ENCODE data around the gene WDR11. TPM values are rescaled to one million over a fixed set of nuclear protein-coding genes. Genes with fewer than 3 reads are reported as not detected.

Gene WDR11
- total and polyA plus RNA-seq, 3 experiments from 2014 or later, result 20.8 to 36.7 (median 34.8) TPM

DNA sequence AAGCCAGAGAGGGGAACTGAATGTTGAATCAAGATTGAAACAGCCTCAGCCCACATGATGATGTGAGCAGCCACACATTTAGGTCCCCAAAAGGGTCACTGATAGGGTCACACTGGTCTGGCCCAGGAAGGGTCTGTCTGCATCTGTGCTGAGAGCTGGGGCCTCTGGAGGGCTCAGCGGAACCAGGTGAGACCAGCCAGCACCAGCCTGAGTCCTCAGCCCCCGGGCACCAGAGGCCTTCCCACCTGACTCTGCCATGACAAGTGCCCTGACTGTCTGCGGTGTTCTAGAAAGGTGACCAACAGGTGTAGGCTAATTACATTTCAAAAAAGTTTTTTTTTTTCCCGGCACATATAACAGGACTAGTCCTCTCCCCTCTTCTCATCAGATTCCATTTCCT lies 76.2 kb downstream of the WDR11 start:
- H3K27me3 ChIP-seq (ENCODE audit: insufficient read depth, low read length, poor library complexity, severe bottlenecking), result no peaks in the 10 kb centered on the region
- DNase-seq, result no peak
- Mint-ChIP-seq H3K27me3 (peaks cover 4 to 11% of the 10 kb centered on the region in 2 donors), H3K4me3 (no peak overlapping the region), H3K9me3 (peaks cover 0 to 8% (median 2%) of the 10 kb centered on the region in 5 donors), H3K36me3 (peaks cover 0 to 3% (median 0%) of the 10 kb centered on the region in 3 donors), H3K27ac (no peak overlapping the region), H3K4me1 (no peaks in the 10 kb centered on the region)
- no peaks in the 10 kb centered on the region for H3K36me3 ChIP-seq (ENCODE audit: insufficient read depth, low read length)
- no peaks in the 10 kb centered on the region for H3K9me3 ChIP-seq (ENCODE audit: low read length)
- H3K4me3 ChIP-seq (ENCODE audit: low read length), result no peak overlapping the region
- ChIA-PET CTCF (no interaction called here), POLR2A (no interaction called here)
- H3K27ac ChIP-seq (ENCODE audit: low read depth, low read length), result no peak overlapping the region
- H3K4me1 ChIP-seq (ENCODE audit: insufficient read depth, low read length), result no peaks in the 10 kb centered on the region

DNA sequence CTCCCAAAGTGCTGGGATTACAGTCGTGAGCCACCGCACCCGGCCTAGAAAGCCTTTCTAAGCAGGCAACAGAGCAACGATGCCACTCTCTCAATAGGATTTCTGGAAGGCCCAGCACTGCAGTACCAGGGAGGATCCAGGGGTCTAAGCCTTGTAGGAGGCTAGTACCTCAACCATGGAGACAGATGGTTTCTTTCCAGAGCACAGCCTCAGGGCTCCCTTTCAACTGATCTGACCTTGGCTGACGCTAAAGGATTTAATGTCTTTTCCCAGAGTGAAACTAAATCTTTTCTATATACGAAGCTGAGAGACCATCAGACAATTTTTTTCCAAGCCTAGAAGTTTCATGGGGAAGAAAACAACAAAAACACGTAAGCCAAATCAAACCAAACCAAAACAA lies 78.0 kb downstream of the WDR11 start:
- Histone ChIP-seq H3K4me3 (ENCODE audit: low read length) (no peak overlapping the region), H3K27ac (ENCODE audit: low read depth, low read length) (no peak overlapping the region), H3K9me3 (ENCODE audit: low read length) (no peaks in the 10 kb centered on the region), H3K4me1 (ENCODE audit: insufficient read depth, low read length) (no peaks in the 10 kb centered on the region), H3K36me3 (ENCODE audit: insufficient read depth, low read length) (no peaks in the 10 kb centered on the region), H3K27me3 (ENCODE audit: insufficient read depth, low read length, poor library complexity, severe bottlenecking) (no peaks in the 10 kb centered on the region)
- ChIA-PET POLR2A (no interaction called here), CTCF (no interaction called here)
- Mint-ChIP-seq H3K9me3 (peaks cover 0 to 7% (median 2%) of the 10 kb centered on the region in 5 donors), H3K4me1 (no peaks in the 10 kb centered on the region), H3K4me3 (no peak overlapping the region), H3K27me3 (peaks cover 4 to 11% of the 10 kb centered on the region in 2 donors), H3K36me3 (peaks cover 0 to 3% (median 0%) of the 10 kb centered on the region in 3 donors), H3K27ac (no peak overlapping the region)
- DNase-seq, result no peak

DNA sequence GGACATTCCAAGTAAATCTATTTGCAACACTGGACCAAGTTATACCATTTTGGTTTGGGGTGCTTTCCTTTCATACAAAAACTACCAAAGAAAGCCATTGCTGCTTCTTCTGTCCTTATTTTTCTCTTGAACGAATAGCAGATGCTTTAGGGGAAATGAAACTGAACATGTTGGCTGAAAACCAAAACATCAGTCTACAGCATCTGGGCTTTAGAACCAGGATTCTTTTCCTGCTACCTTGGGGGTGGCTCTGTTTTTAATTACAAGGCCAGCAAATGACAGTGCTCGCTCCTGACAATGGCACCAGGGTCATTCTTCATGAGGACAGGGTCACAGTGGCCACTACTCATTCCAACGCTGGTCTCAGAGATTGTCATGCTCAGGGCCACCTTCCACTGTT lies 80.3 kb downstream of the WDR11 start:
- H3K27me3 ChIP-seq (ENCODE audit: insufficient read depth, low read length, poor library complexity, severe bottlenecking), result no peaks in the 10 kb centered on the region
- Mint-ChIP-seq H3K4me3 (no peak overlapping the region), H3K36me3 (no peaks in the 10 kb centered on the region), H3K27ac (no peak overlapping the region), H3K9me3 (no peaks in the 10 kb centered on the region), H3K27me3 (peaks cover 0 to 8% of the 10 kb centered on the region in 2 donors), H3K4me1 (no peaks in the 10 kb centered on the region)
- H3K9me3 ChIP-seq (ENCODE audit: low read length), result no peaks in the 10 kb centered on the region
- H3K36me3 ChIP-seq (ENCODE audit: insufficient read depth, low read length), result no peaks in the 10 kb centered on the region
- no peak overlapping the region for H3K27ac ChIP-seq (ENCODE audit: low read depth, low read length)
- H3K4me3 ChIP-seq (ENCODE audit: low read length), result no peak overlapping the region
- no peaks in the 10 kb centered on the region for H3K4me1 ChIP-seq (ENCODE audit: insufficient read depth, low read length)
- POLR2A ChIA-PET, result no interaction called here
- DNase-seq, result no peak
- CTCF ChIA-PET, result no interaction called here

DNA sequence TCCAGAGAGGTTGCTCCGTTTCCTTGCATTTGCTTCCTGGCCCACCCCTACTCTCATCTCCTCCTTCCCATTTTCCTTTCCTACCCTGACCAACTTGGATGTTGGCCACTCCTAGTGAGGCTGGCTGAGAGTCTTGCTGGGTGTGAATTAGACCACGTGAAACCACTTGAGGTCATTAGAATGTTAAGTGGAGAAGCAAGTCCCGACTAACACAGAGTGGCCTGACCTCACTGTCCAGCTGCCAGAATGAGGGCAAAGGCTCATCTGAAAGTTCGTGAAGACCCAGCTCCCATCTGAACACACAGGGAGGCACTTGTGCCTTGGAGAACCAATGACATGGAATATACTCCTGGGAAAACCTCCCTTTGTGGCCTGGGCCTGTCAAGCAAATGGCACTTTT lies 80.8 kb downstream of the WDR11 start:
- Mint-ChIP-seq H3K27ac (no peak overlapping the region), H3K36me3 (no peaks in the 10 kb centered on the region), H3K4me3 (no peak overlapping the region), H3K27me3 (peaks cover 0 to 7% of the 10 kb centered on the region in 2 donors), H3K4me1 (no peaks in the 10 kb centered on the region), H3K9me3 (no peaks in the 10 kb centered on the region)
- Histone ChIP-seq H3K27me3 (ENCODE audit: insufficient read depth, low read length, poor library complexity, severe bottlenecking) (no peaks in the 10 kb centered on the region), H3K4me3 (ENCODE audit: low read length) (no peak overlapping the region), H3K4me1 (ENCODE audit: insufficient read depth, low read length) (no peaks in the 10 kb centered on the region), H3K9me3 (ENCODE audit: low read length) (no peaks in the 10 kb centered on the region), H3K36me3 (ENCODE audit: insufficient read depth, low read length) (no peaks in the 10 kb centered on the region), H3K27ac (ENCODE audit: low read depth, low read length) (no peak overlapping the region)
- DNase-seq, result no peak
- ChIA-PET POLR2A (no interaction called here), CTCF (no interaction called here)

DNA sequence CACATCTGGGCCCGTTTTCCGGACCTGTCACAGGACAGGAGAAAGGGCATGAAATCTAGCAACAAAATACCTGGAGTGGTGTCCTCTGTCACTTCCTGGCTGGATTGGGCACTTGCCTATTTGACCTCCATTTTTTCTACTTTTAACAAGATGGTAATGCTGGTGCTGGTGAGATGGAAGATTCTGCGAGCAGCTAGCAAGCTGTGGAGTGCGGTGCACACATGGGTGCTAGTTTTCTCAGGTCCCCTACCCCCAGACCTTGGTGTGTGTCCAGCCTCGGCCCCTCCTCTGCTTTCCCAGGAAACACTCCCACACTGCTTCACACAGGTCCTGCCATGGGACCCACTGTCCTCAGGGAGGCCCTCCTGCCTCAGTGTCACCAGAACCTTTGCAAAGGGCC lies 87.7 kb downstream of the WDR11 start:
- H3K4me1 Mint-ChIP-seq, result peaks cover 3 to 6% (median 5%) of the 10 kb centered on the region in 3 donors
- no peaks in the 10 kb centered on the region for H3K36me3 Mint-ChIP-seq
- H3K4me3 ChIP-seq (ENCODE audit: low read length), result no peak overlapping the region
- no peaks in the 10 kb centered on the region for H3K36me3 ChIP-seq (ENCODE audit: insufficient read depth, low read length)
- no peak for DNase-seq
- no peaks in the 10 kb centered on the region for H3K9me3 ChIP-seq (ENCODE audit: low read length)
- H3K9me3 Mint-ChIP-seq, result no peaks in the 10 kb centered on the region
- H3K27me3 Mint-ChIP-seq, result peaks cover 17 to 19% of the 10 kb centered on the region in 2 donors
- no peak overlapping the region for H3K4me3 Mint-ChIP-seq
- H3K27ac Mint-ChIP-seq, result no peak overlapping the region
- H3K4me1 ChIP-seq (ENCODE audit: insufficient read depth, low read length), result no peaks in the 10 kb centered on the region
- no peaks in the 10 kb centered on the region for H3K27me3 ChIP-seq (ENCODE audit: insufficient read depth, low read length, poor library complexity, severe bottlenecking)
- ChIA-PET POLR2A (no interaction called here), CTCF (no interaction called here)
- H3K27ac ChIP-seq (ENCODE audit: low read depth, low read length), result no peak overlapping the region

DNA sequence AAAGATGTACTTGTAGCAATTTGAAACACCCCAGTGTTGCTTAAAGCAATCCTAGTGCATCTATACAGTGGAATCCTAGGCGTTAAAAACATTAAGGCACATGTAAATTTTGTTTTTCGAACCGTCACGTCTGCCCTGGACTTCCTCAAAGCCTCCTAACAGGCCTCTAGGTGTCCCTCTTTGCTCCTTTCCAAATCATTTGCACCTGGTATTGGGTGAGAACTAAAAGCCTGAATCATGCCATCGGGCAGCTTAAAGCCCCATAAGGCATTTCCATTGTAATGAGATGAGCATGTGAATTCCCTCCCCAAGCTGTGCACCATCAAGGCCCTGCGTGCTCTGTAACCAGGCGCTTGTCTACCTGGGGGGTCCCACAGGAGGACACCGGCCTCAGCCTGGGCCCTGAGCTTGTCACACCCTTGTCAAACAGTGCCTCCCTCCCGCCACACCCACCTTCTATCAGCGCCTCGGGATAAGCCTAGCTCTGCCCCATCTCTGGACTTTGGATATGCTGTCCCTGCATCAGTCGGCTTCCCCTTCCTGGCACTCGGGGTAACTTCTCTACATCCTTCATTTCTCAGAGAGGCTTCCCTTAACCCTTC lies 89.2 kb downstream of the WDR11 start:
- Mint-ChIP-seq H3K4me3 (no peak overlapping the region), H3K27me3 (peaks cover 17 to 19% of the 10 kb centered on the region in 2 donors), H3K4me1 (peaks cover 3 to 6% (median 5%) of the 10 kb centered on the region in 3 donors), H3K36me3 (no peaks in the 10 kb centered on the region), H3K9me3 (peaks cover 0 to 3% (median 0%) of the 10 kb centered on the region in 5 donors), H3K27ac (no peak overlapping the region)
- Histone ChIP-seq H3K4me1 (ENCODE audit: insufficient read depth, low read length) (no peaks in the 10 kb centered on the region), H3K4me3 (ENCODE audit: low read length) (no peak overlapping the region), H3K27ac (ENCODE audit: low read depth, low read length) (no peak overlapping the region), H3K9me3 (ENCODE audit: low read length) (no peaks in the 10 kb centered on the region), H3K27me3 (ENCODE audit: insufficient read depth, low read length, poor library complexity, severe bottlenecking) (no peaks in the 10 kb centered on the region), H3K36me3 (ENCODE audit: insufficient read depth, low read length) (no peaks in the 10 kb centered on the region)
- no peak for DNase-seq
- ChIA-PET POLR2A (no interaction called here), CTCF (interaction anchor here (1.4 kb wide), 1 partner anchor 9 kb away, joined by 6 read pairs; no protein-coding TSS in a partner anchor)

DNA sequence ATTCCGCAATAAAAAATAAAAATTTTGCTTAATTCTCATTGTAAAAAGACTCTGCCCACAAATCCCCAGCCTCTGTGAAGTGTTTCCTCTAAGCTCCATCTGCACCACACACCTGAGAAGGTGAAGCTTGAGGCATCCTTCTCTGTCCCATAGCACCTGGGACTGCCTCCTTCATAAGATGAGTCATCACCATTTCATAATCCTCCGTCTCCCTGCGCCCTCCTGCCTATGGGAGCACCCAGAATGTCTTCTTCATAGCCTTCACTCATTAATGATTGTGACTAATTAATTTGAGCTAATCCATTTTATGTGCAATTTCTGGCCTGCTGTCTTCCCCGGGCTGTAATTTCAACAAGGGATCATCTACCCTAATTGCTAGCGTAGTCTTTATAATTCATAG lies 90.3 kb downstream of the WDR11 start:
- H3K27me3 Mint-ChIP-seq, result peaks cover 17% of the 10 kb centered on the region in 2 donors
- peaks cover 3 to 6% (median 5%) of the 10 kb centered on the region in 3 donors for H3K4me1 Mint-ChIP-seq
- H3K27me3 ChIP-seq (ENCODE audit: insufficient read depth, low read length, poor library complexity, severe bottlenecking), result no peaks in the 10 kb centered on the region
- CTCF ChIA-PET, result no interaction called here
- H3K9me3 ChIP-seq (ENCODE audit: low read length), result no peaks in the 10 kb centered on the region
- no peaks in the 10 kb centered on the region for H3K36me3 ChIP-seq (ENCODE audit: insufficient read depth, low read length)
- H3K4me1 ChIP-seq (ENCODE audit: insufficient read depth, low read length), result no peaks in the 10 kb centered on the region
- no peak overlapping the region for H3K4me3 Mint-ChIP-seq
- no peaks in the 10 kb centered on the region for H3K36me3 Mint-ChIP-seq
- H3K27ac ChIP-seq (ENCODE audit: low read depth, low read length), result no peak overlapping the region
- no peak overlapping the region for H3K27ac Mint-ChIP-seq
- POLR2A ChIA-PET, result no interaction called here
- H3K4me3 ChIP-seq (ENCODE audit: low read length), result no peak overlapping the region
- no peak for DNase-seq
- H3K9me3 Mint-ChIP-seq, result peaks cover 0 to 3% (median 0%) of the 10 kb centered on the region in 5 donors

DNA sequence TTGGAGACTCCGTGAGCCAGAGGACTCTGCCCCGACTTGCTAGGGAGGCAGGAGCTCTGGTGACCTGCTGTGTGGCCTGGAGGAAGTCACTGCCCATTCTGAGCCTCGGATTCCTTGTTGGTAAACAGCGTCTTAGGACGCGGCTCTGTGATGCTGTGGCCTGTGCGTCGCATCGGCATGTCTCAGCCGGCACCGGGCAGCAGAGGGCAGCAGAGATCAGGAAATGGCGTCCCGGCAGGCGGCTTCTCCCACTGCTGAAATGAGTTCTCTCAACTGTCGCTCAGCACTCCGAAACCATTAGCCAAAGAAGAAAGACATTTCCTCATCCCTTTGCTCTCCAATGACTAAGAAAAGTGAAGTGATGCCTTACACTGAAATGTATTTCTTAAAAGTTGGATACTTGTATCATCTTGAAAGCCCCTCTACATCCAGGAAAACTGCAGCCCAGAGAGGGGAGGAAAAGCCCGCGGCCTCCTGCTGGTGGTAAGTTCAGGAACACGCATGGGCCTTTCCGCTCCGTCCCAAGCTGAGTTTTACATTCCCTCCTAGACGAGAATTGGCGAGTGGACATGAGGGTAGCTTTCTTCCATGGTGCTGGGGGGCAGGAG lies 91.7 kb downstream of the WDR11 start:
- Histone ChIP-seq H3K4me1 (ENCODE audit: insufficient read depth, low read length) (no peaks in the 10 kb centered on the region), H3K36me3 (ENCODE audit: insufficient read depth, low read length) (no peaks in the 10 kb centered on the region), H3K9me3 (ENCODE audit: low read length) (no peaks in the 10 kb centered on the region), H3K27ac (ENCODE audit: low read depth, low read length) (no peak overlapping the region), H3K27me3 (ENCODE audit: insufficient read depth, low read length, poor library complexity, severe bottlenecking) (no peaks in the 10 kb centered on the region), H3K4me3 (ENCODE audit: low read length) (no peak overlapping the region)
- no peaks in the 10 kb centered on the region for H3K36me3 Mint-ChIP-seq
- H3K9me3 Mint-ChIP-seq, result peaks cover 0 to 3% (median 0%) of the 10 kb centered on the region in 5 donors
- peak overlapping the region in 1 of 8 donors; percentile 19 for H3K27ac Mint-ChIP-seq
- CTCF ChIA-PET, result interaction anchor here (0.7 to 1.4 kb wide), 4 partner anchors 11 to 957 kb away, joined by 3 to 4 read pairs (median 3); no protein-coding TSS in a partner anchor
- POLR2A ChIA-PET, result no interaction called here
- peaks cover 18 to 24% of the 10 kb centered on the region in 2 donors for H3K27me3 Mint-ChIP-seq
- H3K4me1 Mint-ChIP-seq, result peaks cover 3 to 6% (median 5%) of the 10 kb centered on the region in 3 donors
- DNase-seq, result peak; percentile 48 to 72 (median 56)
- peak overlapping the region in 3 of 7 donors; percentile 29 to 46 (median 33) for H3K4me3 Mint-ChIP-seq
